Nephron (organoid): Measurements from ENCODE around the gene RPSA.
"Not testable (repeated sequence)": the region's sequence is repeated elsewhere in the genome, so short reads cannot be mapped to it uniquely, and the experiment has no call there.

Source experiments
- H3K27ac Mint-ChIP-seq, 3 experiments: 2 replicates each; pipeline ENCODE4 v1.8.0; 2020; ENCODE audit warnings: mixed read lengths in 3 of 3, mild to moderate bottlenecking in 2 of 3, moderate library complexity in 1 of 3
- H3K27me3 Mint-ChIP-seq: 2 replicates; pipeline ENCODE4 v1.8.0; 2021; ENCODE audit warnings: low read depth, mild to moderate bottlenecking, moderate library complexity, mixed read lengths
- H3K36me3 Mint-ChIP-seq: 2 replicates; pipeline ENCODE4 v1.8.0; 2020; ENCODE audit warnings: low read depth, mixed read lengths
- H3K4me1 Mint-ChIP-seq: 2 replicates; pipeline ENCODE4 v1.8.0; 2020; ENCODE audit warnings: mixed read lengths
- H3K4me3 Mint-ChIP-seq, 3 experiments: 2 replicates each; pipeline ENCODE4 v1.8.0; 2020; ENCODE audit warnings: mild to moderate bottlenecking in 3 of 3, mixed read lengths in 3 of 3, moderate library complexity in 2 of 3
- H3K9me3 Mint-ChIP-seq: 2 replicates; pipeline ENCODE4 v1.8.0; 2020; ENCODE audit warnings: mixed read lengths
- CTCF ChIP-seq, 3 experiments: fragments of 200-600 bp; sonication (generic); IDR thresholded peaks; one replicate each; pipeline ENCODE4 v1.5.0; 2021; ENCODE audit warnings: antibody characterized with exemption in 3 of 3; ENCODE audit not compliant: unreplicated experiment in 3 of 3

Gene RPSA

DNA sequence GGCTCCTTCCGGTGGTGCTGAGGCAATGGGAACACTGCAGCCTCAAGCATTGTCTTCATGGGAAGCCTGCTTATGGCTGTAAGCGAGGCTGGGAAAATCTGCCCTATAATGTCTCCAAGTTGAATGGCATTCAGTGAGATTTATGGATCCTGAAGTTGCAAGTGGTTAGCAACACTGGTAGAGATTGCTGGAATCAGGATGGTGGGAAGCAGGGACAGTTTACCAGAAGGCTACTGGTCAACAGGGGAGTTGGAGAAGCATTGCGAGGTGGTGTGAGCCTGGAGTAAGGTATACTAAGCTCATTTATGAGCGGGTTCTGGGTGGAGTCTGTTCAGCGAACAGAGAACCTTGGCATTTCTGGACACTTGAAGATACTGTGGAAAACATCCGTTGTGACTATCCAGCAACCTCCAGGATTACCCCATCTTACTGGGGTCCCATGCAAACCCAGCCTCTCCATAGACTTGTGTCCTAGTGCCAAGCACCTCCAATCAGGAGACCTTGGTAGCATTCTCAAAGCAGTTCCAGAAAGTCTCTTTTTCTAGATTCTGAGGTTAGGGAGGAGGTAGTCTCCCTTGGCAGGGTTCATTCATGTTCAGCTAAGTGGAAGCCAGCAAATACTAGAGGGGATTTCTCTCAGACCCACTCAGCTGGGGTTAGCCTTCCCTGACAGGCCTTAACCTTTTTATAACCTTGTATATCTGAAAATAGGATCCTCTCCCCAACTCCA lies 7.3 kb downstream of the RPSA start:
- Mint-ChIP-seq H3K4me1 (peaks cover 5% of the 10 kb centered on the region), H3K27ac (no peak overlapping the region), H3K9me3 (no peaks in the 10 kb centered on the region), H3K27me3 (no peaks in the 10 kb centered on the region), H3K4me3 (no peak overlapping the region), H3K36me3 (peaks cover 52% of the 10 kb centered on the region)
- no peak for TF ChIP-seq CTCF (IDR thresholded peaks at IDR 0.05; ENCODE audit: unreplicated experiment in 3 of 3)

DNA sequence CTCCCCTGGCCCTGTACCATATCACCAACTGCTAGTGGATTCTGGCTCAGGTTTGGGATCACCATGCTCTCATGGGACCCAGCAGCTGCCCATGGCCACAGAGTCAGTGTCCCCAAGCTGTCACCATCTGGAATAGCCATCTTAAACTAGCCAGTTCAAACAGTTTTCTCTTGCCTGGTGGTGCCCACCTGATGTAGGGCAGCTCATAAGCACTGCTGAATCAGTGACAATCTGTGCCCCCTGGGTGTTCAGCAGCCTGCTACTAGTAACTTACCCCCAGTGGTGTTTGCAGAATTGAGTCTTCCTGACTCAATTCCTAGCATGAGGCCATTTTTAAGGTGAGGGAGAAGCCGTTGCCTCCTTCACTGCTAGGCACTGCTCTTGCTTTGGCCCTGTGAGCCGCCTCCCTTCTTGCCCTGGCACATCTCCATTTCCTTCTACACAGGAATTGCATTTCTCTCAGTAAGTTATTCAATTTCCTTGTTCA lies 7.9 kb downstream of the RPSA start:
- Mint-ChIP-seq H3K9me3 (no peaks in the 10 kb centered on the region), H3K36me3 (peaks cover 47% of the 10 kb centered on the region), H3K27ac (no peak overlapping the region), H3K4me3 (no peak overlapping the region), H3K4me1 (peaks cover 5% of the 10 kb centered on the region), H3K27me3 (no peaks in the 10 kb centered on the region)
- no peak for TF ChIP-seq CTCF (IDR thresholded peaks at IDR 0.05; ENCODE audit: unreplicated experiment in 3 of 3)

GRCh38 chr3:39415302-39415701 lies 8.8 kb downstream of the RPSA start:
- H3K9me3 Mint-ChIP-seq, H3K27ac Mint-ChIP-seq, H3K4me3 Mint-ChIP-seq, H3K4me1 Mint-ChIP-seq, H3K27me3 Mint-ChIP-seq: not testable (repeated sequence)
- H3K36me3 Mint-ChIP-seq, result peaks cover 39% of the 10 kb centered on the region

DNA sequence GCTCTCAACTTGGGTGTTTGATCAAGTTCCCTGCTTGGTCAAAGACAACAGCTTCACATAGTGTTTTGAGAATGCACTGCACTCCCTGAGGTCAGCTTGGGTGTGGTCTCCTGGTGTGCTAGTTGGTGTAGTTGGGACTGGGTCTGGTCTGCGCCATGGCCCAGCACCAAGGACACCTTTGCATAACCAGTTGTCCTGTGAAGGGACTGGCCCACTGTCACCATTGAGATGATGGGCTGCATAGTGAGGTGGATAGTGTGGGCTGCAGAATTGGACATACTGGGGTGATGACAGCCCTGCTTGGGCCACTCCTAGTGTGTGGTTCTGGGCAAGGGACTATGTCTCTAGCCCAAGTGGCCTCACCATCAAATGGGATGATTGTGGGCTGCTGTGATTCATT lies 9.5 kb downstream of the RPSA start:
- Mint-ChIP-seq H3K9me3 (no peaks in the 10 kb centered on the region), H3K27me3 (no peaks in the 10 kb centered on the region), H3K36me3 (peaks cover 33% of the 10 kb centered on the region), H3K27ac (no peak overlapping the region), H3K4me3 (no peak overlapping the region), H3K4me1 (peaks cover 5% of the 10 kb centered on the region)
- TF ChIP-seq CTCF (IDR thresholded peaks at IDR 0.05; ENCODE audit: unreplicated experiment in 3 of 3), result no peak

DNA sequence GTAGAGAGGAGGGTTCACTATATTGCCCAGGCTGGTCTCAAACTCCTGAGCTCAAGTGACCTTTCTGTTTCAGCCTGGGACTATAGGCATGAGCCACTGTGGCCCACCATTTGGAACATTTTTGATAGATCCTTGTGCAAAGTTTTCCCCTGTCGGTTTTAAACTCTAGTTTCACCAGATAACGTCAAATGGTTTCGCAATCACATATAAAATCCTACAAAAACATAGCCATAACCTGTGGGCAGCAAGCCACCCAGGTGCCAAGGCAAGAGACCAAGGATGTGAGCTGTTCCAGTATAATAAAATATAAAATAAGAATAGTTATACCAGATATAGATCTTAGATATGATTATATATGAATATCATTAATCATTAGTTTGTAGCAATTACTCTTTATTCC lies 10.5 kb downstream of the RPSA start:
- not testable (repeated sequence) for H3K27ac Mint-ChIP-seq, H3K4me3 Mint-ChIP-seq, H3K9me3 Mint-ChIP-seq, H3K4me1 Mint-ChIP-seq, H3K27me3 Mint-ChIP-seq
- H3K36me3 Mint-ChIP-seq, result peaks cover 24% of the 10 kb centered on the region

DNA sequence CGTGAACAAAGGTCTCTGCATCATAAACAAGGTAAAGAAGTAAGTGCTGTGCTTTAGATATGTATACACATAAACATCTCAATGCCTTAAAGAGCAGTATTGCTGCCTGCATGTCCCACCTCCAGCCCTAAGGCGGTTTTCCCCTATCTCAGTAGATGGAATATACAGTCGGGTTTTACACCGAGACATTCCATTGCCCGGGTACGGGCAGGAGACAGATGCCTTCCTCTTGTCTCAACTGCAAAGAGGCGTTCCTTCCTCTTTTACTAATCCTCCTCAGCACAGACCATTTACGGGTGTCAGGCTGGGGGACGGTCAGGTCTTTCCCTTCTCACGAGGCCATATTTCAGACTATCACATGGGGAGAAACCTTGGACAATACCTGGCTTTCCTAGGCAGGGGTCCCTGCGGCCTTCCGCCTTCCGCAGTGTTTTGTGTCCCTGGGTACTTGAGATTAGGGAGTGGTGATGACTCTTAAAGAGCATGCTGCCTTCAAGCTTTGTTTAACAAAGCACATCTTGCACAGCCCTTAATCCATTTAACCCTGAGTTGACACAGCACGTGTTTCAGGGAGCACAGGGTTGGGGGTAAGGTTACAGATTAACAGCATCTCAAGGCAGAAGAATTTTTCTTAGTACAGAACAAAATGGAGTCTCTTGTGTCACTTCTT lies 12.2 kb downstream of the RPSA start:
- H3K27ac Mint-ChIP-seq, H3K27me3 Mint-ChIP-seq, H3K36me3 Mint-ChIP-seq, H3K9me3 Mint-ChIP-seq, H3K4me1 Mint-ChIP-seq, H3K4me3 Mint-ChIP-seq: not testable (repeated sequence)

DNA sequence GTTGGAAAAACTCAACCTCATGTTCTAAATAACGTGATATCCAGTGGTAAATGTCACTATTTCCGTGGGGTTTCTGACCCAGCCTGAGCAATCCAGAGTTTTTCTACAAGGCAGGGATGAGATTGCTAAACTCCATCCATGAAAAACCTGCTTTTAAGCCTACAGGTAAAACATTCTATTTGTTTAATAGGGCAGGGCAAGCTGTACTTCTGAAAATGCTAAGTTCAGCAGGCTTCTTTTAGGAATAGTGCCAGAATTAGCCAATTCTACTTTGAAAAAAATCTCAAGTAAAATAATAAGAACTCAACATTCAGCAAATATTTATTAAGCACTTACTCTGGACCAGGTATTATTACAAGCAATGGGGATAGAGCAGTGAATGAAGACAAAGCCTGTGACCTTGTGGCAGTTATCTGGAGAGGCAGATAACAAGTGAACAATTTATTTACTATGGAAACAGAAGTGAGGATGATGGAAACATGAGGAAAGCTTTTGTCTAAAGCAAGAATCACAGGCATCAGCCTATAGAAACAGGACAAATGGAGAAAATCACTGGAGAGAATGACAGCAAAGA lies 13.3 kb downstream of the RPSA start:
- no peak for TF ChIP-seq CTCF (IDR thresholded peaks at IDR 0.05; ENCODE audit: unreplicated experiment in 3 of 3)
- Mint-ChIP-seq H3K27me3 (no peaks in the 10 kb centered on the region), H3K9me3 (no peaks in the 10 kb centered on the region), H3K4me1 (no peaks in the 10 kb centered on the region), H3K27ac (no peak overlapping the region), H3K4me3 (no peak overlapping the region), H3K36me3 (peaks cover 2% of the 10 kb centered on the region)
